Ramos (cell line): ENCODE measurements around the gene DFFB.

Experiments
- in situ Hi-C: fragments of 300-500 bp; cut with MboI; formaldehyde crosslinking; loops from one replicate; pipeline ENCODE4 v1.14.3; 2022; ENCODE audit warnings: low sequenced_read_pairs; ENCODE audit not compliant: unreplicated experiment

The DFFB gene

GRCh38 chr1:3905953-3906671 is 48.8 kb downstream of the DFFB start:
- in situ Hi-C loops, result no loop called here

- in situ Hi-C loops, result no loop called here
Observed at GRCh38 chr1:3906672-3907020, 49.4 kb downstream of the DFFB start.

GRCh38 chr1:3907031-3907534 is 49.8 kb downstream of the DFFB start:
- in situ Hi-C loops, result no loop called here

GRCh38 chr1:3907621-3908165 is 50.4 kb downstream of the DFFB start:
- in situ Hi-C loops, result no loop called here

- in situ Hi-C loops, result no loop called here
Observed at GRCh38 chr1:3908886-3909517, 51.7 kb downstream of the DFFB start.

GRCh38 chr1:3909615-3910014 is 52.3 kb downstream of the DFFB start:
- in situ Hi-C loops, result loop anchor here (10.0 kb wide), 1 partner anchor 145 kb away; no protein-coding TSS in a partner anchor

- in situ Hi-C loops, result loop anchor here (10.0 kb wide), 1 partner anchor 145 kb away; no protein-coding TSS in a partner anchor
Observed at GRCh38 chr1:3910049-3910731, 52.9 kb downstream of the DFFB start.

- in situ Hi-C loops, result loop anchor here (10.0 kb wide), 1 partner anchor 144 kb away; no protein-coding TSS in a partner anchor
Observed at GRCh38 chr1:3910857-3911845, 53.9 kb downstream of the DFFB start.

GRCh38 chr1:3911981-3912808 is 54.9 kb downstream of the DFFB start:
- in situ Hi-C loops, result loop anchor here (10.0 kb wide), 1 partner anchor 143 kb away; no protein-coding TSS in a partner anchor

GRCh38 chr1:3912809-3913685 is 55.8 kb downstream of the DFFB start:
- in situ Hi-C loops, result loop anchor here (10.0 kb wide), 1 partner anchor 142 kb away; no protein-coding TSS in a partner anchor

- in situ Hi-C loops, result loop anchor here (10.0 kb wide), 1 partner anchor 140 kb away; no protein-coding TSS in a partner anchor
Observed at GRCh38 chr1:3914331-3914851, 57.1 kb downstream of the DFFB start.

GRCh38 chr1:3914911-3915310 is 57.6 kb downstream of the DFFB start:
- in situ Hi-C loops, result loop anchor here (10.0 kb wide), 1 partner anchor 140 kb away; no protein-coding TSS in a partner anchor

- in situ Hi-C loops, result loop anchor here (10.0 kb wide), 1 partner anchor 139 kb away; no protein-coding TSS in a partner anchor
Observed at GRCh38 chr1:3915551-3916121, 58.4 kb downstream of the DFFB start.

- in situ Hi-C loops, result loop anchor here (10.0 kb wide), 1 partner anchor 137 kb away; no protein-coding TSS in a partner anchor
Observed at GRCh38 chr1:3917761-3918160, 60.5 kb downstream of the DFFB start.

- in situ Hi-C loops, result loop anchor here (10.0 kb wide), 1 partner anchor 136 kb away; no protein-coding TSS in a partner anchor
Observed at GRCh38 chr1:3918359-3918758, 61.1 kb downstream of the DFFB start.

- in situ Hi-C loops, result loop anchor here (10.0 kb wide), 1 partner anchor 136 kb away; no protein-coding TSS in a partner anchor
Observed at GRCh38 chr1:3918966-3919611, 61.8 kb downstream of the DFFB start.
